Colon (tissue), 2 donors: ENCODE results near the gene LDLRAD4.

Experiments
- FAIRE-seq: peaks from 2 replicates; lab custom pipeline; 2012; peaks lifted over from hg19 to GRCh38; lab: Jason Lieb, UNC
- donor health status: control.
- donor health status: control.

Gene LDLRAD4

GRCh38 chr18:13388586-13389490 lies 170.3 kb downstream of the LDLRAD4 start:
- no peak for FAIRE-seq

GRCh38 chr18:13389491-13390131 lies 171.1 kb downstream of the LDLRAD4 start:
- FAIRE-seq, result no peak

- FAIRE-seq, result no peak
Observed at GRCh38 chr18:13390196-13390595, 171.6 kb downstream of the LDLRAD4 start.

GRCh38 chr18:13390711-13391110 lies 172.2 kb downstream of the LDLRAD4 start:
- FAIRE-seq, result no peak

GRCh38 chr18:13392029-13392750 lies 173.6 kb downstream of the LDLRAD4 start:
- no peak for FAIRE-seq

GRCh38 chr18:13392899-13393298 lies 174.3 kb downstream of the LDLRAD4 start:
- no peak for FAIRE-seq

- FAIRE-seq, result no peak
Observed at GRCh38 chr18:13393338-13393737, 174.8 kb downstream of the LDLRAD4 start.

- FAIRE-seq, result no peak
Observed at GRCh38 chr18:13394801-13395200, 176.2 kb downstream of the LDLRAD4 start.

- no peak for FAIRE-seq
Observed at GRCh38 chr18:13395577-13395976, 177.0 kb downstream of the LDLRAD4 start.

GRCh38 chr18:13397504-13398163 lies 179.1 kb downstream of the LDLRAD4 start:
- no peak for FAIRE-seq

- no peak for FAIRE-seq
Observed at GRCh38 chr18:13398631-13399030, 180.1 kb downstream of the LDLRAD4 start.

GRCh38 chr18:13399511-13399910 lies 181.0 kb downstream of the LDLRAD4 start:
- no peak for FAIRE-seq

GRCh38 chr18:13400636-13401315 lies 182.2 kb downstream of the LDLRAD4 start:
- no peak for FAIRE-seq

GRCh38 chr18:13401404-13401803 lies 182.8 kb downstream of the LDLRAD4 start:
- FAIRE-seq, result no peak

- no peak for FAIRE-seq
Observed at GRCh38 chr18:13401826-13402225, 183.3 kb downstream of the LDLRAD4 start.

GRCh38 chr18:13403786-13404549 lies 185.4 kb downstream of the LDLRAD4 start:
- no peak for FAIRE-seq

GRCh38 chr18:13405305-13406038 lies 186.9 kb downstream of the LDLRAD4 start:
- no peak for FAIRE-seq

- FAIRE-seq, result no peak
Observed at GRCh38 chr18:13406049-13406615, 187.6 kb downstream of the LDLRAD4 start.

- FAIRE-seq, result no peak
Observed at GRCh38 chr18:13406736-13407135, 188.2 kb downstream of the LDLRAD4 start.

- no peak for FAIRE-seq
Observed at GRCh38 chr18:13407484-13407883, 188.9 kb downstream of the LDLRAD4 start.
